Uterus (tissue), 2 donors: Measurements from ENCODE around the gene RPGRIP1L.

Experiments used
- POLR2A ChIP-seq, 2 donors: fragments of 450-650 bp; IDR thresholded peaks; one replicate each; pipeline ENCODE4 v1.6.1; 2016; ENCODE audit warnings: antibody characterized with exemption in 2 of 2, mild to moderate bottlenecking in 1 of 2, moderate library complexity in 1 of 2
- TF ChIP-seq, protein P1 (sequence below), 4 experiments: fragments of 200-600 bp in 2 of 4; fragments of 450-650 bp in 2 of 4; sonication (generic) in 2 of 4; IDR thresholded peaks; one replicate each; pipeline ENCODE4 v1.5.1; 2016 to 2019; ENCODE audit warnings: antibody characterized with exemption in 4 of 4, mild to moderate bottlenecking in 2 of 4, moderate library complexity in 1 of 4

GRCh38 chr16:53643474-53643873 is 60.2 kb downstream of the RPGRIP1L start:
- TF ChIP-seq, protein P1, sequence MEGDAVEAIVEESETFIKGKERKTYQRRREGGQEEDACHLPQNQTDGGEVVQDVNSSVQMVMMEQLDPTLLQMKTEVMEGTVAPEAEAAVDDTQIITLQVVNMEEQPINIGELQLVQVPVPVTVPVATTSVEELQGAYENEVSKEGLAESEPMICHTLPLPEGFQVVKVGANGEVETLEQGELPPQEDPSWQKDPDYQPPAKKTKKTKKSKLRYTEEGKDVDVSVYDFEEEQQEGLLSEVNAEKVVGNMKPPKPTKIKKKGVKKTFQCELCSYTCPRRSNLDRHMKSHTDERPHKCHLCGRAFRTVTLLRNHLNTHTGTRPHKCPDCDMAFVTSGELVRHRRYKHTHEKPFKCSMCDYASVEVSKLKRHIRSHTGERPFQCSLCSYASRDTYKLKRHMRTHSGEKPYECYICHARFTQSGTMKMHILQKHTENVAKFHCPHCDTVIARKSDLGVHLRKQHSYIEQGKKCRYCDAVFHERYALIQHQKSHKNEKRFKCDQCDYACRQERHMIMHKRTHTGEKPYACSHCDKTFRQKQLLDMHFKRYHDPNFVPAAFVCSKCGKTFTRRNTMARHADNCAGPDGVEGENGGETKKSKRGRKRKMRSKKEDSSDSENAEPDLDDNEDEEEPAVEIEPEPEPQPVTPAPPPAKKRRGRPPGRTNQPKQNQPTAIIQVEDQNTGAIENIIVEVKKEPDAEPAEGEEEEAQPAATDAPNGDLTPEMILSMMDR (IDR thresholded peaks at IDR 0.05), result no peak
- TF ChIP-seq POLR2A (IDR thresholded peaks at IDR 0.05), result no peak
